Suprapubic skin (tissue), 4 donors: ENCODE data around the gene KAZALD1.

Experiments
- EP300 ChIP-seq: sonication (generic); formaldehyde crosslinking; IDR thresholded peaks from one replicate; pipeline ENCODE4 v1.6.1; 2017; ENCODE audit warnings: antibody characterized with exemption
- POLR2A ChIP-seq, 2 donors: fragments of 450-650 bp; IDR thresholded peaks; one replicate each; pipeline ENCODE4 v1.6.1; 2017; ENCODE audit warnings: antibody characterized with exemption in 2 of 2, mild to moderate bottlenecking in 2 of 2, moderate library complexity in 2 of 2
- POLR2AphosphoS5 ChIP-seq, 3 donors: sonication (generic); formaldehyde crosslinking; IDR thresholded peaks; one replicate each; pipeline ENCODE4 v1.6.1; 2017; ENCODE audit warnings: antibody characterized with exemption in 3 of 3
- TF ChIP-seq, protein P1 (sequence below), 2 donors: fragments of 200-600 bp in 1 of 2; fragments of 450-650 bp in 1 of 2; sonication (generic) in 1 of 2; IDR thresholded peaks; one replicate each; pipeline ENCODE4 v1.5.1; 2016 to 2019; ENCODE audit warnings: antibody characterized with exemption in 2 of 2, mild to moderate bottlenecking in 1 of 2, moderate library complexity in 1 of 2

DNA sequence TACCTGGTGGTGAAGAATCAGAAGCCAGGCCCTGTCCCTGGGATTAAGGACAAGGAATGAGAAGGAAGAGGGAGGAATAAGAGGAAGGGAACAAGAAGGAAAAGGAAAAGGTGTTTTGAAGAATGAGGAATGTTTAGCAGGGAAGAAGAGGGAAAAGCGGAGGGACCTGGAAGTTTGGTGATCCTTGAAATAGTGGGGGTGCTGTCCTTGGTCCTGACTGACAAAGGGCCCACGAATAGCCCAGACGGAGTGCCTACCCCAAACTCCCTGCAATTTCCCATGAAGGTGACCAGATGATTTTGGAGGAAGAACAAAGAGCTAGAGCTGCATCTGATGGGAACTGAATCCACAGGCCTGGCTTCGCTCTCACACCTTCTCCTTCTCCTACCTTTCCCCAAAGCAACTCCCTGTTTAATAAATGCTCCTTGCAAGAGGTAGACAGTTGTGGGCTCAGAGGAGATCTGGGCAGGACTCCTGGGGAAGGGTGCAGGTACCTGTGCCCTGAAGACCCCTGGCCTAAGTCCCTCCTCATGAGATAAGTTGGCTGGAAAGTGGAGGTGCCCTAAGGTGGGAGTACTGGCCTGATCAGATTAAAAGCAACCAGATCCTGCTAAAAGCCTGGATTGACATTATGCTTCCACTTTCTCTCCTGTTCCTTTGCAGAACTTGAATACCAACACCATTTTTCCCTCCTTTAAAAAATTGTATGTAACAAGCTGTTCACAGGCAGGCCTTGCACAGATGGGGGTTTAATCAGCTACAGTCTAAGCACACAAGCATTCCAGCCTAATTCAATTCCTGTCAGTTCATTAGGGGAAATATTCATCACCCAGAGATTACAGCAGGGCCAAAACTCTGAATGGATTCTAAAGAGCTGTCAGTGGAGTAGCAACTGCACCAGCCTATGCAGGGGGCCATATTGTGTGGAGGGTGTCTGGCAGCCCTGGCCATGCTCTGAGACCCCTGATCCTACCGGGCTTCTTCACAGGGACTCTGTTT, 19.4 kb downstream of the KAZALD1 start:
- TF ChIP-seq, protein P1, sequence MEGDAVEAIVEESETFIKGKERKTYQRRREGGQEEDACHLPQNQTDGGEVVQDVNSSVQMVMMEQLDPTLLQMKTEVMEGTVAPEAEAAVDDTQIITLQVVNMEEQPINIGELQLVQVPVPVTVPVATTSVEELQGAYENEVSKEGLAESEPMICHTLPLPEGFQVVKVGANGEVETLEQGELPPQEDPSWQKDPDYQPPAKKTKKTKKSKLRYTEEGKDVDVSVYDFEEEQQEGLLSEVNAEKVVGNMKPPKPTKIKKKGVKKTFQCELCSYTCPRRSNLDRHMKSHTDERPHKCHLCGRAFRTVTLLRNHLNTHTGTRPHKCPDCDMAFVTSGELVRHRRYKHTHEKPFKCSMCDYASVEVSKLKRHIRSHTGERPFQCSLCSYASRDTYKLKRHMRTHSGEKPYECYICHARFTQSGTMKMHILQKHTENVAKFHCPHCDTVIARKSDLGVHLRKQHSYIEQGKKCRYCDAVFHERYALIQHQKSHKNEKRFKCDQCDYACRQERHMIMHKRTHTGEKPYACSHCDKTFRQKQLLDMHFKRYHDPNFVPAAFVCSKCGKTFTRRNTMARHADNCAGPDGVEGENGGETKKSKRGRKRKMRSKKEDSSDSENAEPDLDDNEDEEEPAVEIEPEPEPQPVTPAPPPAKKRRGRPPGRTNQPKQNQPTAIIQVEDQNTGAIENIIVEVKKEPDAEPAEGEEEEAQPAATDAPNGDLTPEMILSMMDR (IDR thresholded peaks at IDR 0.05) = no peak
- TF ChIP-seq POLR2A (IDR thresholded peaks at IDR 0.05) = no peak
- no peak for TF ChIP-seq EP300
- no peak for TF ChIP-seq POLR2AphosphoS5 (IDR thresholded peaks at IDR 0.05)
